Gastrocnemius medialis (tissue), 4 donors: ENCODE data around the gene KRT15. TPM values are rescaled to one million over a fixed set of nuclear protein-coding genes. Genes with fewer than 3 reads are reported as not detected.

ENCODE experiments used
- ATAC-seq, 2 donors: fragments of 150-250 bp; one replicate each; pipeline ENCODE4 v1.9.1; 2016
- DNase-seq, 2 donors: peaks; one replicate each; pipeline ENCODE4 v3.0.0-alpha.2; 2019
- H3K27ac ChIP-seq, 4 donors: fragments of 200-600 bp; sonication (generic); 1 replicate in 1 of 4; 2 replicates in 3 of 4; pipeline ENCODE4 v1.5.1; 2016 to 2018; ENCODE audit warnings: mild to moderate bottlenecking in 2 of 4, moderate library complexity in 1 of 4
- H3K27me3 ChIP-seq, 3 donors: fragments of 200-600 bp; sonication (generic) in 2 of 3; 1 replicate in 1 of 3; 2 replicates in 2 of 3; pipeline versions ENCODE4 v1.5.1 to v1.6.0; 2016 to 2019; ENCODE audit warnings: mild to moderate bottlenecking in 1 of 3, moderate library complexity in 1 of 3
- H3K36me3 ChIP-seq, 2 donors: fragments of 200-600 bp; sonication (generic) in 1 of 2; one replicate each; pipeline ENCODE4 v1.5.1; 2017 to 2018
- H3K4me1 ChIP-seq, 2 donors: fragments of 200-600 bp; sonication (generic) in 1 of 2; one replicate each; pipeline ENCODE4 v1.5.1; 2016 to 2017; ENCODE audit warnings: mild to moderate bottlenecking in 2 of 2
- H3K4me3 ChIP-seq, 4 donors: fragments of 200-600 bp; sonication (generic) in 3 of 4; 1 replicate in 1 of 4; 2 replicates in 3 of 4; pipeline ENCODE4 v1.5.1; 2016 to 2019; ENCODE audit warnings: mild to moderate bottlenecking in 2 of 4
- H3K9me3 ChIP-seq, 3 donors: fragments of 200-600 bp; sonication (generic) in 2 of 3; 1 replicate in 1 of 3; 2 replicates in 2 of 3; pipeline ENCODE4 v1.5.1; 2016 to 2019
- CTCF ChIP-seq, 5 experiments: fragments of 450-650 bp in 3 of 5; fragments of 200-600 bp in 2 of 5; sonication (generic) in 2 of 5; IDR thresholded peaks in 4 of 5; conservative IDR thresholded peaks in 1 of 5; 1 replicate in 4 of 5; 2 replicates in 1 of 5; pipeline ENCODE4 v1.5.1; 2016 to 2019; ENCODE audit warnings: antibody characterized with exemption in 5 of 5, mild to moderate bottlenecking in 3 of 5, moderate library complexity in 3 of 5
- POLR2A ChIP-seq, 2 donors: fragments of 450-650 bp; IDR thresholded peaks; one replicate each; pipeline ENCODE4 v1.6.1; 2017; ENCODE audit warnings: antibody characterized with exemption in 2 of 2, mild to moderate bottlenecking in 2 of 2, moderate library complexity in 2 of 2
- in situ Hi-C, 4 donors: fragments of 200-750 bp; cut with MboI; loops; one replicate each; pipeline versions ENCODE4 v1.15.0 to v1.8.0; 2017; ENCODE audit warnings: low sequenced_read_pairs in 4 of 4
- intact Hi-C: fragments of 100-400 bp; cut with DNase I; formaldehyde crosslinking; loops from one replicate; pipeline ENCODE4 v1.15.1; 2023; ENCODE audit warnings: low total_unique reads
- total RNA-seq, 4 donors: library from RNA; depleted of rRNA; stranded (reverse); fragments of >200 nt; gene quantifications; one replicate each; pipeline versions ENCODE4 v1.1.0 to v1.2.3, GENCODE V29; 2016

Gene KRT15
- total RNA-seq, 4 donors from 2014 or later, result not detected

- in situ Hi-C loops, result no loop called here
- H3K27me3 ChIP-seq, result peaks cover 22 to 34% (median 28%) of the 10 kb centered on the region in 3 donors
- no peak for DNase-seq
These were observed 14.4 kb upstream of the KRT15 start for GRCh38 chr17:41532947-41533570.

GRCh38 chr17:41531993-41532392, 13.3 kb upstream of the KRT15 start:
- in situ Hi-C loops (no loop called here), intact Hi-C loops (no loop called here)
- Histone ChIP-seq H3K4me1 (peaks cover 0 to 8% of the 10 kb centered on the region in 2 donors), H3K27ac (no peak overlapping the region), H3K4me3 (no peak overlapping the region), H3K27me3 (peaks cover 32 to 43% (median 39%) of the 10 kb centered on the region in 3 donors), H3K36me3 (no peaks in the 10 kb centered on the region), H3K9me3 (no peaks in the 10 kb centered on the region)
- TF ChIP-seq POLR2A (IDR thresholded peaks at IDR 0.05) (no peak), CTCF (IDR thresholded peaks at IDR 0.05 in 4 of 5, conservative IDR thresholded peaks at IDR 0.05 in 1 of 5) (no peak)
- ATAC-seq, result no peak
- DNase-seq, result no peak

More at GRCh38 chr17:41532947-41533570, 14.4 kb upstream of the KRT15 start:
- peaks cover 0 to 3% of the 10 kb centered on the region in 2 donors for H3K4me1 ChIP-seq
- no peak for ATAC-seq
- no peaks in the 10 kb centered on the region for H3K36me3 ChIP-seq
- TF ChIP-seq CTCF (IDR thresholded peaks at IDR 0.05 in 4 of 5, conservative IDR thresholded peaks at IDR 0.05 in 1 of 5), result no peak
- TF ChIP-seq POLR2A (IDR thresholded peaks at IDR 0.05), result no peak
- no peak overlapping the region for H3K4me3 ChIP-seq
- no peaks in the 10 kb centered on the region for H3K9me3 ChIP-seq
- H3K27ac ChIP-seq, result no peak overlapping the region
- intact Hi-C loops, result no loop called here

GRCh38 chr17:41530062-41531048, 11.7 kb upstream of the KRT15 start:
- ATAC-seq (no peak), DNase-seq (no peak)
- Histone ChIP-seq H3K4me1 (peaks cover 0 to 8% of the 10 kb centered on the region in 2 donors), H3K36me3 (no peaks in the 10 kb centered on the region), H3K27me3 (peaks cover 42 to 51% (median 43%) of the 10 kb centered on the region in 3 donors), H3K27ac (no peak overlapping the region), H3K9me3 (no peaks in the 10 kb centered on the region), H3K4me3 (no peak overlapping the region)
- in situ Hi-C loops (no loop called here), intact Hi-C loops (no loop called here)
- TF ChIP-seq CTCF (IDR thresholded peaks at IDR 0.05 in 4 of 5, conservative IDR thresholded peaks at IDR 0.05 in 1 of 5), result no peak
- no peak for TF ChIP-seq POLR2A (IDR thresholded peaks at IDR 0.05)

- H3K4me1 ChIP-seq, result peaks cover 0 to 8% of the 10 kb centered on the region in 2 donors
- peaks cover 43 to 51% (median 43%) of the 10 kb centered on the region in 3 donors for H3K27me3 ChIP-seq
- no peak for TF ChIP-seq POLR2A (IDR thresholded peaks at IDR 0.05)
- no peak for TF ChIP-seq CTCF (IDR thresholded peaks at IDR 0.05 in 4 of 5, conservative IDR thresholded peaks at IDR 0.05 in 1 of 5)
- no peak overlapping the region for H3K4me3 ChIP-seq
- intact Hi-C loops (no loop called here), in situ Hi-C loops (no loop called here)
- ATAC-seq (no peak), DNase-seq (no peak)
- no peaks in the 10 kb centered on the region for H3K9me3 ChIP-seq
- H3K36me3 ChIP-seq, result no peaks in the 10 kb centered on the region
- H3K27ac ChIP-seq, result no peak overlapping the region
These were observed 10.8 kb upstream of the KRT15 start for GRCh38 chr17:41529491-41529915.
